GM18873 (cell line): Measurements from ENCODE around the gene CD81.

Experiments used
- ATAC-seq: cut with Tn5 transposase; IDR thresholded peaks from one replicate; pipeline ENCODE4 v1.9.1; 2021; ENCODE audit warnings: mild to moderate bottlenecking, moderate library complexity, moderate number of reproducible peaks; ENCODE audit not compliant: unreplicated experiment, low FRiP score

Gene CD81

GRCh38 chr11:2400762-2401435, 23.8 kb downstream of the CD81 start:
- peak; percentile 6 for ATAC-seq

DNA sequence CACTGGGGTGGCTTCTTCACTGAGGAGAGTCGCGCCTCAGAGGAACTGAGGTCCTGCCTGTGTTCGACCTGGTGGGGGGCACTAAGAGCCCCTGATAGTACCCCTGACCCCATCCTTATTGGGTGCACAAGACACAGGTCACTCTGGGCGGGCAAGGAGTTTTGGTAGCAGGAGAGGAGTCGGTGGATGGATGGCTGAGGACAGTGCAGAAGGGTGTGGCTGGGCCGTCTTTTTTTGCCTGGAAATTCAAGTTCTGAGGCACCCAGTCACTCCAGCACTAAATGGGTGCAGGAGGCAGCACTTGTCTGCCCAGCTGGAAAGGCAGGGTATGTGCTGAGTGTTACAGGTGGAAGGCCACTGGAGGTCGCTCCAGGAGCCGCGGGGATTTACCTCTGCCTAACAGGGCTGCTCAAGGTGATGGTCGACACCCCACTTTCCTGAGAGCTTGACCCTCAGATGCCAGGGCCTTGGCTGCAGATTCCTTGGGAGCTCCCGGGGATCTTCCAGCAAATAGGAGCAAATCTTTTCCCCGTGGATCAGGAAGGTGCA, 24.4 kb downstream of the CD81 start:
- no peak for ATAC-seq

DNA sequence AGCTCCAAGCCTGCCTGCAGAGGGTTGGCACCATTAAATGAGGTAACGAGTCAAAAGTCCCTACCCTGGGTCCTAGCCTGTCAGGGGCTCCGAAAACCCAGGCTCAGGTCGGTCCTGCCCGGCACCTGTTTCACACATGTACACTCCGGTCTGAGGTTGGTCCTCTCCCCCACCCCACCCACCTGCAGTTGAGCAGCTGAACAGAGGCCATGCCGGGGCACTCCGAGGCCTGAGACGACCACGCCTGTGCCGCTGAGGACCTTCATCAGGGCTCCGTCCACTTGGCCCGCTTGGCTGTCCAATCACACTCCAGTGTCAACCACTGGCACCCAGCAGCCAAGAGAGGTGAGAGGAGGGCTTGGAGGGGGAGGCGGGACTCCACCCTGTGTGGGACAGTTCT, 25.0 kb downstream of the CD81 start:
- no peak for ATAC-seq

GRCh38 chr11:2402890-2403645, 26.0 kb downstream of the CD81 start:
- no peak for ATAC-seq

DNA sequence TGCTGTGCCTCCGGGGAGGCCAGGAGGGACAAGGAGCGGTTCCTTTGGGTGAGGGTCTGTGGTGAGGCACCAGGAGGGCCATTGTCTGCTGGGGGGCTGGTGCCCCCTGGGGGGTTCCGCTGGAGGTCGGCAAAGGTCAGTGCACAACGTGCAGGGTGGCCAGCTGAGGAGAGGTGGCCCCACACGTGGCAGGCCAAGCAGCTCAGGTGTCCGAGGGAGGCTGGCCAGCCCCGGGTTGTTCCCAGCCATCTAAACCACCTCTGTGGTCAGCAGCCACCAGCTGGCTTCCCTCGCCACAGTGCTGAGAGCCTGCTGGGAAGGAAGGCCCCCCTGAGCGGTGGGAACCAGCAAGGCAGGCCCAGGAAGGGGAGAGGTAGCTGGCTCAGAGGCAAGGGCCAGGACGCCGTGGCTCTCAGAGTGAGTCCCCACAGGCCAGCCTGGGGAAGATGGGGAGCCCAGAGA, 27.7 kb downstream of the CD81 start:
- ATAC-seq = no peak

- ATAC-seq = no peak
These were observed 29.3 kb downstream of the CD81 start for GRCh38 chr11:2406451-2406850.

DNA sequence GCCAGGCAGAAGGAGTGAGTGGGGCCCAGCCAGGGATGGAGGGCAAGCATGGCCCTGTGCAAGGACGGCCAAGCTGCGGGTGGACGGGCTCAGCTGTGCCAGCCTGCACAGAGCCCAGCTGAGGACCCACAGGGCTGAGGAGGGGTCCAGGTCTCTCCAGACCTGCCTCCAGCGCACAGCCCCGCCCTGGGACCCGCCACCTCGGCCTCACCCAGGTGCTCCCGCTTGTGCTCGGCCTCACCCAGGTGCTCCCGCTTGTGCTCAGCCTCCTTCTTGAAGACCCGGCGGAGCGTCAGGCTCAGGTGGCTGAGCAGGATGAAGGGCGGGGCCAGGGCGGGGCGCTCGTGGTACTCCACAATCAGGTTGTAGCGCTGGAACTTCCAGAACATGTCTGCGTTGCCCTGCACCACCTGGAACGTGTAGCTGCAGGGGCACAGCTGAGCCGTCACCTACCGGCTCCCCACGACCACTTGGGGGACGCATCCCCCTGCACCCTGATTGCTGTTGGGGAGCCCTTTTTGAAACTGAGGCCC, 29.8 kb downstream of the CD81 start:
- no peak for ATAC-seq

GRCh38 chr11:2408671-2409070, 31.6 kb downstream of the CD81 start:
- ATAC-seq = no peak

GRCh38 chr11:2409126-2409525, 32.0 kb downstream of the CD81 start:
- no peak for ATAC-seq

GRCh38 chr11:2409611-2410468, 32.7 kb downstream of the CD81 start:
- ATAC-seq = no peak

- no peak for ATAC-seq
These were observed 33.5 kb downstream of the CD81 start for GRCh38 chr11:2410616-2411015.

- no peak for ATAC-seq
These were observed 34.6 kb downstream of the CD81 start for GRCh38 chr11:2411446-2412305.

DNA sequence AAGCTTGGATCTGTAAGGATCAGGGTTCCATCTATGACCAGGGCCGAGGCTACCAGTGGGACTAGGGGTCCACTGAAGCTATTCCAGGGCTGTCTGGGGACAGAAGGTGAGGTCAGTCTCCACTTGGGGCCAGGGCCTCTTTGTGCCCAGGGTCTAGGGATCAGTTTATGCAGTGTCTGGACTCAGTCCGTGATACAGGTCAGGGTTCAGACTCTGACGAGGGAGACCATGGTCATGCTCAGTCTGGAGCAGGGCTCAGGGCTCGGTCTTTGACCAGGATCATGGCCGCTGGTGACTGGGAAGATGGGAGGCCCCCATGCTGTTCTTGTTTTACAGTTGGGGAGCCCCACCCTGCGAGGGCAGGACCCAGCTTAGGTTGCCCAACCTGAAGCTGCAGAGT, 35.2 kb downstream of the CD81 start:
- ATAC-seq = no peak

- ATAC-seq = no peak
These were observed 36.9 kb downstream of the CD81 start for GRCh38 chr11:2413742-2414579.

DNA sequence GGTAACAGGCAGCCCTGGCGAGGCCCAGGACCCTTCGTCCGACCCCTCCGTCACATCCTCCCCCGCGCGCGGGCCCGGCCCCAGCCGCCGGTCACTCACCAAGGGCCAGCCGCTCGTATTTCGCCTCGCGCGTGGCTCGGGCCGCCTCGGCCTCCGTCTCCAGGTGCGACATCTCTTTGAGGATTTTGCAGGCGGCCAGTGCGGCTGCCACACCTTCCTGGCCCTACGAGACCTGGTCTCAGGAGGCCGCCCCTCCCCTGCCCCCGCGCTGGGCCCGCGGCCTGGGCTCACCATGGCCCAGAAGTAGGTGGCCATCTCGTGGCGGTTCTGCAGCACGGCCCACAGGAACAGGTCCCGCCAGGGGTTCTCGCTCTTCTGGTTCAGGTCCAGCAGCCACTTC, 37.5 kb downstream of the CD81 start:
- no peak for ATAC-seq

DNA sequence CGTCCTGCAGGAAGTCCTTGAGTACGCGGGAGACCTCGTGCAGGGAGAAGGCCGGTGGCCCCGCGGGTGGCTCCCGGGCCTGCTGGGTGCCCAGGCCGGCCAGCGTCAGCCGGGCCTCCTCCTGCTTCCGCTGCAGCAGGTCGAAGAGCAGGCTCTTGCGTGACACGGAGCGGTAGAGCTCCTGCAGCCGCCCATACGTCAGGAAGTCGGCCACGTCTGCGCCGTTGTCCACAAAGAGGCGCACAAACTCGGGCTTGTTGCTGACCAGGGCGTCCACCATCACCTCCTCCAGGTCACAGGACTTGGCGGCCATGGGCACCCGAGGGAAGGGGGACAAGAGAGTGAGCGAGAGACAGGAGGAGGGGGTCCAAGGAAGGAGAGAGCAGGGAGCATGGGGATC, 38.1 kb downstream of the CD81 start:
- no peak for ATAC-seq

- no peak for ATAC-seq
These were observed 38.7 kb downstream of the CD81 start for GRCh38 chr11:2415601-2416380.

DNA sequence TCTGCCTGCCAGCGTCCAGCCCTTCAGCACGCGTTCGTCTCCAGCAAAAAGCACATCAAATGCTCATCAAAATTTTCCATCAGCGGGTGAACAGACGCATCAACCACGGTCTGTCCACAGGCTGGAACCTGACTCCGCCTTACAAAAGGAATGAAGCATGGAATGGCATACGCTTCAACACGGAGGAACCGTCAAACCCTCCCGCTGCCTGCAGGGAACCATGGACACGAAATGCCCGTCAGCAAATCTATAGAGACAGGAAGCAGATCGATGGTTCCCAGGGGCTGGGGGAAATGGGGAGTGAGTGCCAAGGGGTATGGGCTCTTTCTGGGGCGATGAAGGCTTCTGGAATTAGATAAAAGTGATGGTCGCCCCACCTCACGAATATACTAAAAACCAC, 39.7 kb downstream of the CD81 start:
- no peak for ATAC-seq
